Retinal pigment epithelial cell (primary cell): ENCODE results near the gene ZCWPW1.

ENCODE experiments used
- DNase-seq: peaks from one replicate; pipeline ENCODE4 v3.0.0-alpha.2; 2010; ENCODE audit warnings: low read depth
- H3K4me3 ChIP-seq: 2 replicates; pipeline ENCODE4 v1.5.1; 2011; ENCODE audit warnings: mild to moderate bottlenecking, low read length, control low read depth, moderate library complexity
- TF ChIP-seq, protein P1 (sequence below): conservative IDR thresholded peaks from 2 replicates; pipeline ENCODE4 v1.5.1; 2011; ENCODE audit warnings: low read depth, low read length, control low read depth, inconsistent platforms

ZCWPW1 gene

DNA sequence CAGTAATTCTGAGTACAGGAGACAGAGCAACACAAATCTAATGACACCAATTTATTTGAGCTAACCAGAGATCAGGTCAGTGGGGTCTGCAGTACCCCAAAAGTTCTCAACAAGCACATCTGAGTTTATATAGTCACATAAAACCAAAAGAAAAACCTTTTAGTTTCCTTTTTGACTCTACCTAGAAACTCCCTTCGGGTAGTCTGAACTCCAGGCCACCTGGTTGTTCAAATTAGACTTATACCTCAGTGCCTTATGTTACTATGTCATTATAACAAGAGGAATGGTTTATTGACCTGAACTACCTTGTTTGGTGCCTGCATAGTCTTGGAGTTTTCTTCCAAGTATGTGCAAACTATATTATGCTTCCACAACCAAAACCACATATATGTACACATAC, 14.6 kb downstream of the ZCWPW1 start:
- TF ChIP-seq, protein P1, sequence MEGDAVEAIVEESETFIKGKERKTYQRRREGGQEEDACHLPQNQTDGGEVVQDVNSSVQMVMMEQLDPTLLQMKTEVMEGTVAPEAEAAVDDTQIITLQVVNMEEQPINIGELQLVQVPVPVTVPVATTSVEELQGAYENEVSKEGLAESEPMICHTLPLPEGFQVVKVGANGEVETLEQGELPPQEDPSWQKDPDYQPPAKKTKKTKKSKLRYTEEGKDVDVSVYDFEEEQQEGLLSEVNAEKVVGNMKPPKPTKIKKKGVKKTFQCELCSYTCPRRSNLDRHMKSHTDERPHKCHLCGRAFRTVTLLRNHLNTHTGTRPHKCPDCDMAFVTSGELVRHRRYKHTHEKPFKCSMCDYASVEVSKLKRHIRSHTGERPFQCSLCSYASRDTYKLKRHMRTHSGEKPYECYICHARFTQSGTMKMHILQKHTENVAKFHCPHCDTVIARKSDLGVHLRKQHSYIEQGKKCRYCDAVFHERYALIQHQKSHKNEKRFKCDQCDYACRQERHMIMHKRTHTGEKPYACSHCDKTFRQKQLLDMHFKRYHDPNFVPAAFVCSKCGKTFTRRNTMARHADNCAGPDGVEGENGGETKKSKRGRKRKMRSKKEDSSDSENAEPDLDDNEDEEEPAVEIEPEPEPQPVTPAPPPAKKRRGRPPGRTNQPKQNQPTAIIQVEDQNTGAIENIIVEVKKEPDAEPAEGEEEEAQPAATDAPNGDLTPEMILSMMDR = no peak
- no peak for DNase-seq

DNA sequence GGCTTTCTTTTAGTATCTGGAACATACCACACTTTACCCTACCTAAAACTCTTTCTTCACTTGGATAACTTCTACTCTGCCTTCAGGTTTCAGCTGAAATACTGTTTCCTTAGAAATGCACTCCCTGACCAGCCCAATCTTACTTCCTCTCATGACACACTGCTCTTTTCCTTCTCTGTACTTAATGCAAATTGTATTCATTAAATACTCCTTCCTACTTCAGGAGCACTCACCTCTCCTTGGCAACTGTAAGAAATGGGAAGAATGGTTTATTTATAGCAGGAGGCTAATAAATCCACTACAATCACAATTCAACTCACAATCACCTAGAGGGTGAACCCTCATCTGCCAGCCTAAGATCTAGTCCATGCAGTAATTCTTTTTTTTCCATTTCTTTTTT, 15.2 kb downstream of the ZCWPW1 start:
- TF ChIP-seq, protein P1 = no peak
- no peak for DNase-seq
- no peak overlapping the region for H3K4me3 ChIP-seq

More for the DNA sequence above, 14.6 kb downstream of the ZCWPW1 start:
- H3K4me3 ChIP-seq = no peak overlapping the region

DNA sequence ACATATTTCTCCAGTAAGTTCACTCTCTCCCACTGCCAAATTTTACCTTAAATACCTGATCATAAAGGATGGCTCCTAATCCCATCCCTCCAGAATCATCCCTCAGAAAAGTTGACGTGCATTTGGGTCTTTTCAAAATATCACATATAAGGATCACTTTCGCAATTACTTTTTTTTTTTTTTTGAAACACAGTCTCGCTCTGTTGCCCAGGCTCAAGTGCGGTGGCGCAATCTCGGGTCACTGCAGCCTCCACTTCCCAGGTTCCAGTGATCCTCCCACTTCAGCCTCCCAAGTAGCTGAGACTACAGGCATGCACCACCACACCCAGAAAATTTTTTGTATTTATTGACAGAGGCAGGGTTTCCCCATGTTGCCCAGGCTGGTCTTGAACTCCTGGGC, 17.4 kb downstream of the ZCWPW1 start:
- TF ChIP-seq, protein P1 = no peak
- DNase-seq = no peak
- H3K4me3 ChIP-seq = no peak overlapping the region

DNA sequence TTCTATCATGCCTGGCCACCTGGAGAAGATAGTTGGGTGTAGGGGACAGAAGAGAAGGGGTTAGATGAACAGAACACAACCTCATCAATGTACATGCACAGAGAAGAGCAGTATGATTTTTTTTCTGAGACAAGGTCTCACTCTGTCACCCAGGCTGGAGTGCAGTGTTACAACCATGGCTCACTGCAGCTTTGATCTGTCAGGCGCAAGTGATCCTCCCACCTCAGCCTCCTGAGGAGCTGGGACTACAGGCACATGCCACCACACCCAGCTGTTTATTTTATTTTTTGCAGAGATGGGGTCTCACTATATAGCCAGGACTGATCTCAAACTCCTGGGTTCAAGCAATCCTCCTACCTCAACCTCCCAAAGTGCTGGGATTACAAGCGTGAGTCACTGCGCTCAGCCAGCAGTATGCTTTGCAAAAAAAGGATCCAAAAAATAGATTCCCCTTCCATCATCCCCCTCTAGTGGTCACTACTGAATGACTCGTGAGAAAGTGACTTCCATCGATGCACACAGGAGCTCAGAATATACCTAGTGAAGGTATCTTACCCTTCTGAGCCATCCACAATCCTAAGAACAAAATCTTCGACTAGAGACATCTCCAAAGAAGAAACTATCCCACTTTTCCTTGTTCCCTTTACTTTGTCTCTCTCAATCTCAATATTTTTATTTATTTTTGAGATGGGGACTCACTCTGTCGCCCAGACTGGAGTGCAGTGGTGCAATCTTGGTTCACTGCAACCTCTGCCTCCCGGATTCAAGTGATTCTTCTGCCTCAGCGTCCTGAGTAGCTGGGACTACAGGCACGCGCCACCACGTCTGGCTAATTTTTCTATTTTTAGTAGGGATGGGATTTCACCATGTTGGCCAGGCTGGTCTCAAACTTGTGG, 21.0 kb downstream of the ZCWPW1 start:
- TF ChIP-seq, protein P1 = peak; percentile 78
- no peak overlapping the region for H3K4me3 ChIP-seq
- DNase-seq = peak; percentile 30

DNA sequence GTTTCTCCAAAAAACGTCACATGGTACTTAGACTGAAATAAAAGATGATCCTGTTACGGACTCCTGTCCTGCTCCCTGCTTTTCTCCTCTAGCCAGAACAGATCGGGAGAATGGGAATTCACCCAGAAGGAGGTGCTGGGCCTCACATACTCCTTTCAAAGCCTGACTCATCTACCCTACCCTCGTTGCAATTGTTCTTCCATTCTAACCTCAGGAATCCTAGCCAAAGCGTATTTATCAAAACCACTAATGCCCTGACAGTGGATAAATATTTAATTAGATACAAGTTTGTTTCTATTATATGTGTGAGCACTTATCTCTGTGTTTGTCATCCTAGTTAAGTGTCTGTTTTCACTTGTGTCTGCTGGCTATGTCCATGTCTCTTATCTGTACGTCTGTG, 21.7 kb downstream of the ZCWPW1 start:
- TF ChIP-seq, protein P1 = no peak
- no peak overlapping the region for H3K4me3 ChIP-seq
- no peak for DNase-seq

DNA sequence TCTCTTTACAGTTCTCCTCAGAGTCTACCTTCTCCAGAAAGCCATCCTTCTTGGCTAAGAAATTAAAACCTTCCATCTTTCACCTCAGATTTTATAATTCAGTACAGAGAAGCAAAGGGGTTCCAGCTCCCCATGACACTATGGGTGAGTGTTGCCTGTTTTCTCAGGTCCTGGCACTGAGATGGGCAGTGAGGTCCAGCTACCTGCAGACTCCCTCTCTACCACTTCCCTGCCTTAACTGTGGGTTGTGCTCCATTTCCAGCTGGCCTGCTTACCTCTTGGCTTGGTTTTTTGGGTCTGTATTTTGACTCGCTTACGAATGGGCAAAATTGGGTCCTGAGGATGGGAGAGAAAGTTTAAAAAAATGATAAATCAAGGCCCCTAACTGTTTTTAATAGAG, 26.3 kb downstream of the ZCWPW1 start:
- no peak for DNase-seq
- H3K4me3 ChIP-seq = no peak overlapping the region

More for the DNA sequence above, 26.3 kb downstream of the ZCWPW1 start:
- TF ChIP-seq, protein P1 = no peak
